Caco-2 (cell line): Measurements from ENCODE around the gene GSS. TPM values are rescaled to one million over a fixed set of nuclear protein-coding genes. Genes with fewer than 3 reads are reported as not detected.

Experiments used
- BruUV-seq: library from RNA; stranded (reverse); fragments of 400-500 nt; replicated peaks from 2 replicates; lab custom pipeline; 2021; lab: Mats Ljungman, UMichigan
- CTCF ChIA-PET: fragments of 300-600 bp; sonication (Branson Sonifier 250); formaldehyde crosslinking; loops from one replicate; lab custom pipeline; 2022; ENCODE audit warnings: antibody characterized with exemption; lab: Charles Lee
- POLR2A ChIA-PET: fragments of 300-600 bp; sonication (Branson Sonifier 250); formaldehyde crosslinking; loops from one replicate; lab custom pipeline; 2022; ENCODE audit warnings: antibody characterized with exemption; lab: Charles Lee
- DNase-seq, 2 experiments: peaks; one replicate each; pipeline versions ENCODE4 v3.0.0 to v3.0.0-alpha.2; 2020 to 2022
- H3K27me3 ChIP-seq: replicated peaks from 2 replicates; pipeline ENCODE4 v1.6.0; 2011; ENCODE audit warnings: low read length; ENCODE audit not compliant: control insufficient read depth, insufficient read depth
- H3K36me3 ChIP-seq: 2 replicates; pipeline ENCODE4 v1.5.1; 2011; ENCODE audit warnings: low read length; ENCODE audit not compliant: control insufficient read depth, insufficient read depth
- H3K4me1 ChIP-seq: fragments of 250-450 bp; sonication (Bioruptor Pico); 2 replicates; pipeline ENCODE4 v1.5.1; 2020; ENCODE audit warnings: mild to moderate bottlenecking
- H3K4me3 ChIP-seq: 2 replicates; pipeline ENCODE4 v1.5.1; 2011; ENCODE audit warnings: low read depth, mild to moderate bottlenecking, control low read depth, low read length
- H3K9me3 ChIP-seq: fragments of 250-450 bp; sonication (Bioruptor Pico); 2 replicates; pipeline ENCODE4 v1.5.1; 2020; ENCODE audit warnings: mild to moderate bottlenecking, moderate library complexity
- H3K27ac Mint-ChIP-seq: one replicate; pipeline ENCODE4 v1.8.0; 2022; ENCODE audit warnings: mixed read lengths; ENCODE audit not compliant: unreplicated experiment
- H3K27me3 Mint-ChIP-seq: one replicate; pipeline ENCODE4 v1.8.0; 2022; ENCODE audit warnings: mixed read lengths; ENCODE audit not compliant: insufficient read depth, unreplicated experiment
- H3K36me3 Mint-ChIP-seq: one replicate; pipeline ENCODE4 v1.8.0; 2022; ENCODE audit warnings: mild to moderate bottlenecking, mixed read lengths; ENCODE audit not compliant: insufficient read depth, unreplicated experiment
- H3K4me1 Mint-ChIP-seq: one replicate; pipeline ENCODE4 v1.8.0; 2022; ENCODE audit warnings: low read depth, mixed read lengths; ENCODE audit not compliant: unreplicated experiment
- H3K4me3 Mint-ChIP-seq: one replicate; pipeline ENCODE4 v1.8.0; 2022; ENCODE audit warnings: mild to moderate bottlenecking, moderate library complexity, mixed read lengths; ENCODE audit not compliant: unreplicated experiment
- H3K9me3 Mint-ChIP-seq: one replicate; pipeline ENCODE4 v1.8.0; 2022; ENCODE audit warnings: mixed read lengths; ENCODE audit not compliant: unreplicated experiment
- intact Hi-C: fragments of 100-400 bp; cut with micrococcal nuclease; formaldehyde crosslinking; loops from one replicate; pipeline ENCODE4 v1.10.0; 2022; ENCODE audit not compliant: unreplicated experiment
- total RNA-seq: library from RNA; stranded (reverse); gene quantifications from 2 replicates; pipeline ENCODE4 v1.2.3, GENCODE V29; 2022
- TF ChIP-seq, protein P1 (sequence below), 2 experiments: fragments of 200-600 bp in 1 of 2; IDR thresholded peaks; 1 replicate in 1 of 2; 2 replicates in 1 of 2; pipeline versions ENCODE4 v1.5.1 to v1.8.0; 2011 to 2022; ENCODE audit warnings: antibody characterized with exemption in 1 of 2, control low read depth in 1 of 2, inconsistent platforms in 1 of 2, low read depth in 1 of 2, low read length in 1 of 2, mild to moderate bottlenecking in 1 of 2, moderate library complexity in 1 of 2; ENCODE audit not compliant: insufficient read depth in 1 of 2, severe bottlenecking in 1 of 2, unreplicated experiment in 1 of 2

The GSS gene
- total RNA-seq, 1 experiment from 2014 or later = 138 TPM

DNA sequence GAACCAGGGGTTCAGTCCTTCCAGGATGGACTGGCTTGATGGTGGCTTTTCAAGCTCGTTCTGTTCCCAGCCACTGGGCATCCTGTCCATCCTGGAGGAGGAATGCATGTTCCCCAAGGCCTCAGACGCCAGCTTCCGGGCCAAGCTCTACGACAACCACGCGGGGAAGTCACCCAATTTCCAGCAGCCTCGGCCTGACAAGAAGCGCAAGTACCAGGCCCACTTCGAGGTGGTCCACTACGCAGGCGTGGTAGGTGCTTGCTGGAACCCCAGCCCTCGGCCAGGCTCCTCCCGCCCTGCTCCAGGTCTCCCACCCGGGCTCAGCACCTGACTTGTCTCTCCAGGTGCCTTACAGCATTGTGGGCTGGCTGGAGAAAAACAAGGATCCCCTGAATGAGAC, 34.1 kb upstream of the GSS start:
- no peak overlapping the region for H3K4me3 Mint-ChIP-seq
- BruUV-seq = no TSS peak
- H3K27me3 Mint-ChIP-seq = no peaks in the 10 kb centered on the region
- H3K9me3 Mint-ChIP-seq = no peaks in the 10 kb centered on the region
- ChIA-PET POLR2A (no interaction called here), CTCF (interaction anchor here (2.3 kb wide), 1 partner anchor 116 kb away, joined by 5 read pairs; no protein-coding TSS in a partner anchor)
- H3K4me1 ChIP-seq = no peaks in the 10 kb centered on the region
- H3K27ac Mint-ChIP-seq = no peak overlapping the region
- H3K4me1 Mint-ChIP-seq = no peaks in the 10 kb centered on the region
- no peaks in the 10 kb centered on the region; the same call in 1 of the 2 replicates for H3K27me3 ChIP-seq
- no peak overlapping the region for H3K4me3 ChIP-seq
- no peak for DNase-seq
- peaks cover 62% of the 10 kb centered on the region for H3K36me3 Mint-ChIP-seq
- H3K36me3 ChIP-seq = peaks cover 1% of the 10 kb centered on the region; the same call in 1 of the 2 replicates
- H3K9me3 ChIP-seq = no peaks in the 10 kb centered on the region
- intact Hi-C loops = no loop called here
- TF ChIP-seq, protein P1, sequence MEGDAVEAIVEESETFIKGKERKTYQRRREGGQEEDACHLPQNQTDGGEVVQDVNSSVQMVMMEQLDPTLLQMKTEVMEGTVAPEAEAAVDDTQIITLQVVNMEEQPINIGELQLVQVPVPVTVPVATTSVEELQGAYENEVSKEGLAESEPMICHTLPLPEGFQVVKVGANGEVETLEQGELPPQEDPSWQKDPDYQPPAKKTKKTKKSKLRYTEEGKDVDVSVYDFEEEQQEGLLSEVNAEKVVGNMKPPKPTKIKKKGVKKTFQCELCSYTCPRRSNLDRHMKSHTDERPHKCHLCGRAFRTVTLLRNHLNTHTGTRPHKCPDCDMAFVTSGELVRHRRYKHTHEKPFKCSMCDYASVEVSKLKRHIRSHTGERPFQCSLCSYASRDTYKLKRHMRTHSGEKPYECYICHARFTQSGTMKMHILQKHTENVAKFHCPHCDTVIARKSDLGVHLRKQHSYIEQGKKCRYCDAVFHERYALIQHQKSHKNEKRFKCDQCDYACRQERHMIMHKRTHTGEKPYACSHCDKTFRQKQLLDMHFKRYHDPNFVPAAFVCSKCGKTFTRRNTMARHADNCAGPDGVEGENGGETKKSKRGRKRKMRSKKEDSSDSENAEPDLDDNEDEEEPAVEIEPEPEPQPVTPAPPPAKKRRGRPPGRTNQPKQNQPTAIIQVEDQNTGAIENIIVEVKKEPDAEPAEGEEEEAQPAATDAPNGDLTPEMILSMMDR (IDR thresholded peaks at IDR 0.05; ENCODE audit: insufficient read depth in 1 of 2, low read depth in 1 of 2, low read length in 1 of 2, severe bottlenecking in 1 of 2, unreplicated experiment in 1 of 2) = no peak

DNA sequence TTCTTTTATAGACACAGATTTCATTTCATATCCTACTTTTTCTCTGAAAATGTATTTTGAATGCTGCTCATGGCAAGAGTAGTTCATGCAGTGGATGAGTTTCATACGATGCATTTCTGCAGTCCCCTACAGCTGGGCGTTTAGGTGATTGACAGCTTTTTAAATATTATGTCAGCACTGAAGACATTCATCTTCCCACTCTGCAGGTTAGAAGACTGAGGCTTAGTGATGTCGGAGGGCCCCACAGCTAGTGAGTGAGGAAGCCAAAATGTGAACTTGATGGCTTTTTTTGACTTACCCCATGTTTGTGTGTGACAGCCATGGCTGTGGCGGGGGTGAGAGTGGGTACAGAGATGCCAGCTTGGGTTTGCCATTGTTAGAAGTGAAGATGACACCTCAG, 33.5 kb upstream of the GSS start:
- ChIA-PET POLR2A (no interaction called here), CTCF (interaction anchor here (2.3 kb wide), 1 partner anchor 115 kb away, joined by 5 read pairs; no protein-coding TSS in a partner anchor)
- H3K4me3 Mint-ChIP-seq = no peak overlapping the region
- H3K27me3 Mint-ChIP-seq = no peaks in the 10 kb centered on the region
- H3K27ac Mint-ChIP-seq = no peak overlapping the region
- Histone ChIP-seq H3K27me3 (no peaks in the 10 kb centered on the region; the same call in 1 of the 2 replicates), H3K36me3 (peaks cover 1% of the 10 kb centered on the region; the same call in 1 of the 2 replicates), H3K4me3 (no peak overlapping the region), H3K4me1 (no peaks in the 10 kb centered on the region), H3K9me3 (no peaks in the 10 kb centered on the region)
- BruUV-seq = no TSS peak
- no peaks in the 10 kb centered on the region for H3K9me3 Mint-ChIP-seq
- H3K36me3 Mint-ChIP-seq = peaks cover 57% of the 10 kb centered on the region
- intact Hi-C loops = no loop called here
- TF ChIP-seq, protein P1 (IDR thresholded peaks at IDR 0.05; ENCODE audit: insufficient read depth in 1 of 2, low read depth in 1 of 2, low read length in 1 of 2, severe bottlenecking in 1 of 2, unreplicated experiment in 1 of 2) = no peak
- DNase-seq = no peak
- H3K4me1 Mint-ChIP-seq = no peaks in the 10 kb centered on the region

DNA sequence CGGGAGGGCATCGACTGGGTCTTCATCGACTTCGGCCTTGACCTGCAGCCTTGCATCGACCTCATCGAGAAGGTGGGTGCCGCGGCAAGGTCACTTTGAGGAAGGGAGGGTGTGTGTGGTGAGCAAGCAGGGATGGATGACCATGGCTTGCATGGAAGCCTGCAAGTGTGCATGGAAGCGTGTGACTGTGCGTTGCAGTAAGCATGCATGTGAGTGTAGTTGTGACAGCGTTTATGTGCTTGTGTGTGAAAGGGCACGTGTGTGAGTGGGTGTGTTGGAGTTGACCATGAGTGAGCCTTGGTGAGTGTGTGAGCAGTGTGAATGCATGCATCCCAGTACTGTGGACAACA, 32.6 kb upstream of the GSS start:
- Histone ChIP-seq H3K4me1 (no peaks in the 10 kb centered on the region), H3K27me3 (no peaks in the 10 kb centered on the region; the same call in 1 of the 2 replicates), H3K4me3 (no peak overlapping the region), H3K36me3 (no peaks in the 10 kb centered on the region), H3K9me3 (no peaks in the 10 kb centered on the region)
- H3K9me3 Mint-ChIP-seq = no peaks in the 10 kb centered on the region
- TF ChIP-seq, protein P1 (IDR thresholded peaks at IDR 0.05; ENCODE audit: insufficient read depth in 1 of 2, low read depth in 1 of 2, low read length in 1 of 2, severe bottlenecking in 1 of 2, unreplicated experiment in 1 of 2) = no peak
- no TSS peak for BruUV-seq
- intact Hi-C loops = no loop called here
- H3K36me3 Mint-ChIP-seq = peaks cover 47% of the 10 kb centered on the region
- H3K4me1 Mint-ChIP-seq = no peaks in the 10 kb centered on the region
- H3K27me3 Mint-ChIP-seq = no peaks in the 10 kb centered on the region
- DNase-seq = no peak
- no peak overlapping the region for H3K4me3 Mint-ChIP-seq
- H3K27ac Mint-ChIP-seq = no peak overlapping the region
- POLR2A ChIA-PET = no interaction called here
- CTCF ChIA-PET = interaction anchor here (0.6 to 2.3 kb wide), 4 partner anchors 32 to 114 kb away, joined by 3 to 5 read pairs (median 3); partner anchors contain the start of gene ACSS2
